HG02943 (cell line): Measurements from ENCODE around the gene RPS6KA2.
"Not testable (repeated sequence)": the region's sequence is repeated elsewhere in the genome, so short reads cannot be mapped to it uniquely, and the experiment has no call there.

Experiments used
- ATAC-seq: cut with Tn5 transposase; IDR thresholded peaks from one replicate; pipeline ENCODE4 v1.9.1; 2021; ENCODE audit warnings: mild to moderate bottlenecking, low read depth, moderate library complexity; ENCODE audit not compliant: unreplicated experiment

RPS6KA2 gene

GRCh38 chr6:166413491-166413951 lies 213.5 kb downstream of the RPS6KA2 start:
- ATAC-seq, result no peak

DNA sequence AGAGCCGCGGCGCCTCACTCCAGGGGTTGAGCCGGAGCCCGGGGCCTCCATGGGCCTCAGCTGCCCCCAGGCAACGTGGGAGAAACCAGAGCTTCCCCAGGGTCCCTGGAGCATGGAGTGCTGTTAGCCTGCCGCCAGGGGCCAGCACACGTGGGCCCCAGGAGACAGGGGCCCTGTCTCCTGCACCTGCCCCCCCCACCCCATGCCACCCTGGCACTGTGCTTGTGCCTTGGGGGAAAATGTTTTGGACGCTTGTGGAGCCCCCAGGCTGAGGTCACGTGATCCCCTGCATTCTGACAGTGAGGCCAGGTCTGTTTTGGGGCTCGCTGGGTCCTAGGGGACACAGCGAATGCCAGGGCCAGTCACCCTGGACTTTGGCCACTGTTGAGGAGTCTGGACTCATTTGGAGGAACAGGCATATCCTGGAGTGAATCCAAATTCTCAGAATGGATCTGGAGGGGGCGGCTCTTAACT lies 214.1 kb downstream of the RPS6KA2 start:
- ATAC-seq, result no peak

DNA sequence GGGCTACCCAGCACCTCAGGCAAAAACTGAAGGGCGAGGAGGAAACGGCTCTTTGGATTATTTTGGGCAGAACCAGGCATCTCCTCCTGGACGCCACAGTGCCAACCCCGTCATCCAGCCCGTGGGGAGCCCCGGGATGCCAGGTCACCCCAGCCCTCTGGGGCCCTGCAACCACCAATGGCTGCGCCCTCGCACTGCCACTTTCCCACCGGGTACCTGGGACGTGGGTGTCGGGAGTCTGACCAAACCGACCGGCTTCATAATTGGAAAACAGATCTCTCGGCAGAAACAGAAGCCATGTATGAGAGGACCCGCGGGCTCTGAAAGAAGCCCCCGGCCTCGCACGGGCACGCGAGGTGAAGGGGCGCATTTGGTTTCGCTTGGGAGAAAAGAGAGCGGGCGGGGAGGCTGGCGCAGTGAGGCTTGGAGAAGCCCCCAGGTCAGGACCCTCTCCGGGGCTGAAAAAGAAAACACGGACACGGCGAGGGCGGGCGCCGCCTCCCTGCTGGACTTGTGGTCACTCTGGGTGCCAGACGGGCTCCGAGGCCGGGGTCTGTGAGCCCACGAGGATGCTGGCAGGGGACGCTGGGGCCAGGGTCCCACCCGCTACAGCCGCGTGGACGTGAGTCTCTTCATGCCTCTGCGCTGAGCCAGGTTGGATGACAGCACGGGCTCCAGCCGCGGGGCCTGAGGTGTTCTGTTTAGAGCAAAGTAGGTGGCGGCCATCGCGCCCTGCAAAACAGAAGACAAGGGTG lies 214.7 kb downstream of the RPS6KA2 start:
- ATAC-seq, result no peak

DNA sequence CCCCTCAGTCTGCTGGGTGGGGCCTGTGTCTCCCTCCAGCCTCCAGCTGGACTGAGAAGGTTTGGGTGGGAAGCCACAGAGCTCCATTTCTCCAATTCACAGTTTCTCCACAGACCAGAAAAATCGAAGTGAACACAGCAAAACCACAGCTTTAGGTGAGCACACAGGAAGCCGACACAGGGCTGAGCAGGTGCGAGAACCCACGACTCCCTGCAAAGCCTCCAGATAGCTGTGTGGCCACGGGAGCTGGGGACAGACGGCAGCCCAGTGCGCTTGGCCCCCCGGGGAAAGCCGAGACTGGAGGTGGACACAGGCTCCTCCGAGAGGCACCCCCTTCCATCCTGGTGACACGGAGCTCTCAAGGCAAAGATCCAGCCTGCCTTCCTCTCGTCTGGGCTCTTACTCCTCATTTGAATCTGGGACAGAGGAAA lies 215.3 kb downstream of the RPS6KA2 start:
- ATAC-seq, result no peak

GRCh38 chr6:166411271-166411670 lies 215.8 kb downstream of the RPS6KA2 start:
- no peak for ATAC-seq

DNA sequence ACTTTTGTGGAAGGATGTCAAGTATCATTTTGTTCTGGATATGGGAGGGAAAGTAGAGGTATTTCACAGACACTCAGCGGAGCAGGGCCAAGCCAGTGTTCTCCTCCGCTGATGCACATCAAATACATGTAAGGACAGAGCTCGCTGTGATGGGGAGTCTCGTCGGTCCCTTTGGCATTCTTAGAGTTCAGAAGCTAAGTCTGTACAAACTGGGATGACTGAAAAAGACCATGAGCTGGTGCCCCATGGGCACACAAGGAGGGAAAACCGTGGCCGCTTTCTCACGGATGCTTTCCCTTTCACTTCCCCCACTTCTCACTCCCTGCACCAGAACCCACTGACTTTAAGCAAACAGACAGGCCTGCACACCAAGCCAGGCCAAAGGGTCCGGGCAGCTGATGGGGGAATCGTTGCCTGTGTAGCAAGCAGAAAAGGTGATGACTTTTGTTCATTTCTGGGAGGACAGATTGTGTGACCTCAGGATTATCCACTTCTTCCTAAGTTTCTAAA lies 216.6 kb downstream of the RPS6KA2 start:
- no peak for ATAC-seq

DNA sequence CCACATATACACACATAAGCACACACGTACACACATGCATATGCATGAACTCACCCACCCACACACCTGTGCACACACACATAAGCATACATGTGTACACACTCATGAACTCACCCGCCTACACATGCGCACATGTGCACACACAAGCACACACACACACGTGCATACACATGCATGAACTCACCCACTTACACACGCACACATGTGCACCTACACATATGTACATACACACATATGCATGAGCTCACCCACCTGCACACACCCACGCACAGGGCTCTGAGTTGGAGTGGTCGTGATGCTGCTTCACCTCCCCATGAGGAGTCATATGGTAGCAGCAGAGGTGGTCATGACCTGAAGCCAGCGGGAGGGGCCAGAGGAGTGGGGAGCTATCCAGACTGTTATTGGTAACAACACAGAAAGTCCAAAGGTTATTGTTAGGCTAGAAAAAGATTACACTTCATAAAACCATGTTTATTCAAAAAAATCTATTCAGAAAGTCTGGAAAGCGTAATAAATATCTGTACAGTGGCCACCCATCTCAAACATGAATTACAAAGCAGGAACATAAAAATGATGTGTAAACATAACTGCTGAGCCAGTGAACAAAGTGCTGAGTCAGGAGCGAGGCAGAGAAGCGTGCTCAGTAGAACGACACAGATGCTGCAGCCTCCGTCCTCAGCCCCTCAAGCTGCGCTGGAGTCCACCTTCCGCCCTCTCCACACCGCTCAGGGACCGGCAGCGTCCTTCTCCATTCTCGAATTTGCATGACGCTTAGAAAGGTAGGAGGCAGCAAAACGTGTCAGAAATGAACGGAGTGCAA lies 217.9 kb downstream of the RPS6KA2 start:
- ATAC-seq, result no peak

DNA sequence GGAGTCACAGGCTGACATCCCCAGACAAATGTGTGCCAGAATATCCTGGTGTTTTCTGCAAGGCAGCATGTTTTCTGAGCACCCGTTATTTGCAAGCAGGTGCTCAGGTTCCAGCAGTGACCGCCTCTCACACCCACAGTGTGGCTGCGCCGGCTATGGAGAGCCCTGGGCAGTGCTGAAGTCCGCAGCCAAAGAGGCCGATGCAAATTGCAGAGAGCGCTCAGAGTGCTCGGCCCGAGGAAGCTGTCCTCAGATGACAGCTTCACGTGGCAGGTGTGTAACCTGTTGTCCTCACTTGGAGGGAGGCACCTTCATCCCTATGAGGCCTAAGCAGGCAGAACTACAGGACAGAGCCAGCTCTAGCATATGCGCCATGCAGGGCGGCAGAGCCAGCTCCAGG lies 220.9 kb downstream of the RPS6KA2 start:
- ATAC-seq, result no peak

GRCh38 chr6:166405386-166405785 lies 221.7 kb downstream of the RPS6KA2 start:
- no peak for ATAC-seq

- no peak for ATAC-seq
Measured at GRCh38 chr6:166402582-166403277, 224.3 kb downstream of the RPS6KA2 start.

GRCh38 chr6:166400649-166401250 lies 226.3 kb downstream of the RPS6KA2 start:
- not testable (repeated sequence) for ATAC-seq

- ATAC-seq, result no peak
Measured at GRCh38 chr6:166400181-166400580, 226.9 kb downstream of the RPS6KA2 start.

- no peak for ATAC-seq
Measured at GRCh38 chr6:166398348-166398747, 228.7 kb downstream of the RPS6KA2 start.

DNA sequence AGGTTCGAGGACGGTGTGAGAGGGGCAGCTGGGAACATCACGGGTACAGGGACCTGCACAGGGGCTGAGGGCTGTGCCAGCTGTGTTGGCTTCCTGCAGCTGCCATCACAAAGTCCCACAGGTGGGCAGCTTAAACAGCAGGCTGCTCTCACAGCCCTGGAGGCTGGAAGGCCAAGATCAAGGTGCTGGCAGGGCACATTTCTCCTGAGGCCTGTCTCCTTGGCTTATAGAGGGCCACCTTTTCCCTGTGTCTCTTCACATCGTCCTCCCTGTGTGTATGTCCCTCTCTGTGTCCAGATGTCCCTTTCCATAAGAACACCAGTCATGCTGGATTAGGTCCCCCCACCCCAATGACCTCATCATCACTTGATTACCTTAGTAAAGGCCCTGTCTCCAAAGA lies 229.2 kb downstream of the RPS6KA2 start:
- no peak for ATAC-seq

DNA sequence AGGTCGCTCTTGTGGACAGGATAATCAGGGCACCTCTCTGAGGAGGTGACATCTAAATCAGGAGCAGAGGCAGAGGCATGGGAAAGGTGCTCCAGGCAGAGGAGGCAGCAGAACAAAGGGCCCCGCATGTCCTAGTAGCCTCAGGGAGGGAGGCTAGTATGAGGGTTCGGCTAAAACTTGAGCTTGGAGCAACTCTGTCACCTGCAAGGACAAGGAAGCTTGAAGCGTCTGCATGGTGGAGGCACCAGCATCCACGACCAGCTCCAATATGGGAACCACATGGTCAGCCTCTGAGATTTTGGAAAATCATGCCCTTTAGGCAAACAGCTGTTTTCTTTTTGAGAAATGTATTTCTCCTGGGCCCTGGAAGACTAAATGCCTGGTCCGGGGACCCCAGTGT lies 231.3 kb downstream of the RPS6KA2 start:
- no peak for ATAC-seq

GRCh38 chr6:166395351-166395750 lies 231.7 kb downstream of the RPS6KA2 start:
- no peak for ATAC-seq

DNA sequence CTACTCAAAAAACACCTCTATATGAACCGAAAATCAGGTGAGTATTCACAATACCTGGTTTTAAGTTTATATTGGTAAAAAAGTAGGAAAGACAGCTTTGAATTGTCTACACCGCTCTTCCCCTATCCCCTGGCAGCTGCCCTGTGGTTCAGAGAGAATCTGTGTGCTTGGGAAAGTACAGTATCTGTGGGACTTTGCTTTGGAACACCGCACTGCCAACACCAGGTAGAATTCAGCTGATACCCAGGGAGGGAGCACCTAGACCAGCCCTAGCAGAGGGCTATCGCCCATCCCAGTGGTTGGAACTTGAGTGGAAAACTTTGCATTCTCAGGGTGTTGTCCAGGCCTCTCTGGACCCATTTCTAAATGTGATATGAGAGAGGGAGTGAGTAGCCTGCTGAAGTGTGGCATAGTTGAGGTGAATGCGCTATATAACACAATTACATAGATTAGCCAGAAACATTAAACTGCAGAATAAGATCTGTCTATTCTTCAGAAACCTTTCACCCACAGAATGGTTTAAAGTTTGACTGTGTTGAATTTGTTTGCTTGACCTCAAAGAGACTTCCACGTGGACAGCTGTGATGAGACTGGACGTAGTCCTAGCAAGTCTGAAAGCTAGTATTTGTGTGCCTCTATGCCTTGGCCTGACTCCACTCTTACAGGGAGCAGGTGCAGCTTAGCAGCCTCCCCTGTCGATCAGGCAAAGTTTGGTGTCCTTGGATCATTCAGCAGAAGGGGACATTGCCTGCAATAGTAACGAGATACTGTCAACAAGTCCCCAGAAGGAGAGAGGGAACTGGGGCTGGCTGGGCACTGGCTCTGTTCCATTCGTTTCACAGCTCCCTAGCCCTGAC lies 232.8 kb downstream of the RPS6KA2 start:
- ATAC-seq, result no peak

GRCh38 chr6:166393535-166393823 lies 233.6 kb downstream of the RPS6KA2 start:
- ATAC-seq, result no peak

GRCh38 chr6:166392755-166393534 lies 234.1 kb downstream of the RPS6KA2 start:
- ATAC-seq, result not testable (repeated sequence)
